ENCODE data around the gene CPNE5.

GRCh38 chr6:36830577-36830976 lies 8.7 kb downstream of the CPNE5 start:
- no peak for TF ChIP-seq POLR2A (IDR thresholded peaks at IDR 0.05)
- TF ChIP-seq, protein P1, sequence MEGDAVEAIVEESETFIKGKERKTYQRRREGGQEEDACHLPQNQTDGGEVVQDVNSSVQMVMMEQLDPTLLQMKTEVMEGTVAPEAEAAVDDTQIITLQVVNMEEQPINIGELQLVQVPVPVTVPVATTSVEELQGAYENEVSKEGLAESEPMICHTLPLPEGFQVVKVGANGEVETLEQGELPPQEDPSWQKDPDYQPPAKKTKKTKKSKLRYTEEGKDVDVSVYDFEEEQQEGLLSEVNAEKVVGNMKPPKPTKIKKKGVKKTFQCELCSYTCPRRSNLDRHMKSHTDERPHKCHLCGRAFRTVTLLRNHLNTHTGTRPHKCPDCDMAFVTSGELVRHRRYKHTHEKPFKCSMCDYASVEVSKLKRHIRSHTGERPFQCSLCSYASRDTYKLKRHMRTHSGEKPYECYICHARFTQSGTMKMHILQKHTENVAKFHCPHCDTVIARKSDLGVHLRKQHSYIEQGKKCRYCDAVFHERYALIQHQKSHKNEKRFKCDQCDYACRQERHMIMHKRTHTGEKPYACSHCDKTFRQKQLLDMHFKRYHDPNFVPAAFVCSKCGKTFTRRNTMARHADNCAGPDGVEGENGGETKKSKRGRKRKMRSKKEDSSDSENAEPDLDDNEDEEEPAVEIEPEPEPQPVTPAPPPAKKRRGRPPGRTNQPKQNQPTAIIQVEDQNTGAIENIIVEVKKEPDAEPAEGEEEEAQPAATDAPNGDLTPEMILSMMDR (IDR thresholded peaks at IDR 0.05): no peak
